ENCODE data around the gene PRR5. TPM values are rescaled to one million over a fixed set of nuclear protein-coding genes. Genes with fewer than 3 reads are reported as not detected.
"Not testable (repeated sequence)": the region's sequence is repeated elsewhere in the genome, so short reads cannot be mapped to it uniquely, and the experiment has no call there.

The PRR5 gene
- total and polyA plus RNA-seq, 2 donors from 2014 or later = 24.0 to 46.0 TPM

DNA sequence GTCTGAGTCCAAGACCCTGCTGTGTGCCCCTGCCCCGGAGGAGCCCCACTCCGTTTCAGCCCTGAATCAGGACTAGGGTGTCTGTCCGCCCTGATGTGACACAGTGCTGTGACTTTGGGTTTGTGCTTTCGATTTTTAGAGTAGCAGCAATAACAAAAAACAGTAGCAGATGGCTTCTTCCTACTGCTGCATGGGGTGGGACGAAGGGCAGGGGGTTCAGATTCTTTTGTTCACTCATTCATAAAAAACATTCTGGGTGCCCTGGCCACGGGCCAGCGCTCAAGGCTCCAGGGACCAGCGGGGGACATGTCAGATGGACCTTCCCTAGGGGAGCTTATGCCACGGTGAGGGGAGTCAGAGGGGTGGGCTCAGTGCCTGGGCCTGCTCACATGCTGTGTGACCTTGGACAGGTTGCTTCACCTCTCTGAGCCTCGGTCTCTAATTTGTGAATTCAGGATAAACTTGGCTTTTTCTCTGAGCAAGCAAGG, 24.6 kb upstream of the PRR5 start:
- H3K9ac ChIP-seq (ENCODE audit: low read length in 3 of 3) = peak overlapping the region in 1 of 3 donors; percentile 63
- no peaks in the 10 kb centered on the region for H3K27me3 ChIP-seq (ENCODE audit: control insufficient read depth, insufficient read depth, low read length)
- FAIRE-seq = no peak
- H3K27ac ChIP-seq (ENCODE audit: low read depth in 2 of 2, low read length in 2 of 2) = peak overlapping the region; percentile 23 to 28
- intact Hi-C loops (cut with DNase I) = no loop called here
- peak in 1 of 5 donors; percentile 31 for DNase-seq
- H3K4me1 ChIP-seq (ENCODE audit: control insufficient read depth in 2 of 3, insufficient read depth in 2 of 3, low read depth in 1 of 3, low read length in 3 of 3) = peaks cover 0 to 16% (median 4%) of the 10 kb centered on the region in 3 donors
- TF ChIP-seq, protein P1, sequence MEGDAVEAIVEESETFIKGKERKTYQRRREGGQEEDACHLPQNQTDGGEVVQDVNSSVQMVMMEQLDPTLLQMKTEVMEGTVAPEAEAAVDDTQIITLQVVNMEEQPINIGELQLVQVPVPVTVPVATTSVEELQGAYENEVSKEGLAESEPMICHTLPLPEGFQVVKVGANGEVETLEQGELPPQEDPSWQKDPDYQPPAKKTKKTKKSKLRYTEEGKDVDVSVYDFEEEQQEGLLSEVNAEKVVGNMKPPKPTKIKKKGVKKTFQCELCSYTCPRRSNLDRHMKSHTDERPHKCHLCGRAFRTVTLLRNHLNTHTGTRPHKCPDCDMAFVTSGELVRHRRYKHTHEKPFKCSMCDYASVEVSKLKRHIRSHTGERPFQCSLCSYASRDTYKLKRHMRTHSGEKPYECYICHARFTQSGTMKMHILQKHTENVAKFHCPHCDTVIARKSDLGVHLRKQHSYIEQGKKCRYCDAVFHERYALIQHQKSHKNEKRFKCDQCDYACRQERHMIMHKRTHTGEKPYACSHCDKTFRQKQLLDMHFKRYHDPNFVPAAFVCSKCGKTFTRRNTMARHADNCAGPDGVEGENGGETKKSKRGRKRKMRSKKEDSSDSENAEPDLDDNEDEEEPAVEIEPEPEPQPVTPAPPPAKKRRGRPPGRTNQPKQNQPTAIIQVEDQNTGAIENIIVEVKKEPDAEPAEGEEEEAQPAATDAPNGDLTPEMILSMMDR (IDR thresholded peaks at IDR 0.05; ENCODE audit: borderline replicate concordance, extremely low read depth, insufficient read depth) = no peak
- peak overlapping the region; percentile 26 to 73 (median 59) for H3K4me3 ChIP-seq (ENCODE audit: low read length in 3 of 3)
- H3K36me3 ChIP-seq (ENCODE audit: control insufficient read depth in 2 of 3, insufficient read depth in 3 of 3, low read length in 3 of 3) = no peaks in the 10 kb centered on the region
- no peaks in the 10 kb centered on the region for H3K9me3 ChIP-seq (ENCODE audit: control insufficient read depth in 2 of 3, insufficient read depth in 1 of 3, low read length in 3 of 3)

DNA sequence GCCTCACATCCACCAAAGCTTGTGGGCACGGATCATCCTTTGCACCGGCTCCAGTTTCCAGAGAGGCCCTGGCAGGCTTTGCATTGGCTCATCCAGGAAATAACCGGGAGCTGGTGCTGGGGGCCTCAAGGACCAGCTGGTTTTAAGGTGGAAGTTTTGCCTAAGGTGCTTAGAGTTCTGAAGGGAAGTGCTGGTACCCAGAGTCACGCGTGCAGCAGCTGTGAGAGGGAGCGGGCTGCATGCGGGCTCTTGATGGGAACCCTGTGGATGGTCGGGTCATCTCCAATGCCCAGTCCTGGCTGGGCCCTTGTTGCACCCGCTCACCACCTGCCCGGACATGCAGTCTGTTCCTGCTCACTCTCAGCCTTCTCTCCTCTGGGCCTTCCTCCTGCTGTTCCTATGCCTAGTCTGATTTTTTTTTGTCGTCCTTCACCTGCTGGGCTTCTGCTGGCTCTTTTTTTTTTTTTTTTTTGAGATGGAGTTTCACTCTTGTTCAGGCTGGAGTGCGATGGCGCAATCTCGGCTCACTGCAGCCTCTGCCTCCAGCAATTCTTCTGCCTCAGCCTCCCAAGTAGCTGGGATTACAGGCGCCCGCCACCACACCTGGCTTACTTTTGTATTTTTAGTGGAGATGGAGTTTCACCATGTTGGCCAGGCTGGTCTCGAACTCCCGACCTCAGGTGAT, 24.0 kb upstream of the PRR5 start:
- FAIRE-seq (no peak), DNase-seq (no peak)

DNA sequence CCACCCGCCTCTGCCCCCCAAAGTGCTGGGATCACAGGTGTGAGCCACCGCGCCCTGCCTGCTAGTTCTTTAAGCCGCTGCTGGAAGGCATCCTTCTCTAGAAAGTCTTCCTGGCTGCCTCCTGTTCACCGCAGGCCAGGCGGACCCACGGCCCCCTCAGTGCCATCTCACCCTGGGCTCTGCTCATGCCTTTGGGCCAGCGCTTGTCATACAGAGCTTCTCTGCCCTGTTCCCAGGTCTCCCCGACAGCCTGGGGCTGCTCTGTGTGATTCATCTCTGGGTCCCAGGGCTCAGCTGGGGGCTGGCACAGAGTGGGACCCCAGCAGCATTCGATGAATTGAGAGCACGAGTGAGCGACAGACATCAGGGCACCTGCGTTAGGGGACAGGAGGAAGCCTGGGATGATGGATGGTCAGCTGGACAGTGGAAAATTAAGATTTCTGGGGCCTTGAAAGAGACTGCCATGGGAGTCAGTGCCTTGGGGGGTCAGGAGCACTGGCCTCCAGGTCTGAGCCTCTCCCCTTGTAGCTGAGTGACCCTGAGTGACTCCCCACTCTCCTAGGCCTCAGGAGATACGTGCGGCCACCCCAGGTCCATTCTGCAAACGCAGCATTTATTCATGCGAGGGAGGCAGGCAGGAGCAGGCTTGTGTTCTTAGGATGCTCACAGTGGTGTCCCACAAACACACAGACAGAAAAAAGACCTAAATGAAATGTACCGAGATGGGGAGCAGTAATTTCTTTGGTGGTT, 23.3 kb upstream of the PRR5 start:
- Histone ChIP-seq H3K27me3 (ENCODE audit: control insufficient read depth, insufficient read depth, low read length) (no peaks in the 10 kb centered on the region), H3K4me3 (ENCODE audit: low read length in 3 of 3) (peak overlapping the region in 1 of 3 donors; percentile 73), H3K9me3 (ENCODE audit: control insufficient read depth in 2 of 3, insufficient read depth in 1 of 3, low read length in 3 of 3) (no peaks in the 10 kb centered on the region), H3K4me1 (ENCODE audit: control insufficient read depth in 2 of 3, insufficient read depth in 2 of 3, low read depth in 1 of 3, low read length in 3 of 3) (peaks cover 0 to 18% (median 7%) of the 10 kb centered on the region in 3 donors), H3K36me3 (ENCODE audit: control insufficient read depth in 2 of 3, insufficient read depth in 3 of 3, low read length in 3 of 3) (no peaks in the 10 kb centered on the region), H3K9ac (ENCODE audit: low read length in 3 of 3) (no peak overlapping the region), H3K27ac (ENCODE audit: low read depth in 2 of 2, low read length in 2 of 2) (no peak overlapping the region)
- DNase-seq (no peak), FAIRE-seq (no peak)
- TF ChIP-seq, protein P1 (IDR thresholded peaks at IDR 0.05; ENCODE audit: borderline replicate concordance, extremely low read depth, insufficient read depth) = no peak
- intact Hi-C loops (cut with DNase I) = no loop called here

More for the DNA sequence above, 24.0 kb upstream of the PRR5 start:
- Histone ChIP-seq H3K9ac (ENCODE audit: low read length in 3 of 3) (no peak overlapping the region), H3K4me3 (ENCODE audit: low read length in 3 of 3) (peak overlapping the region; percentile 26 to 73 (median 59)), H3K36me3 (ENCODE audit: control insufficient read depth in 2 of 3, insufficient read depth in 3 of 3, low read length in 3 of 3) (no peaks in the 10 kb centered on the region), H3K27ac (ENCODE audit: low read depth in 2 of 2, low read length in 2 of 2) (no peak overlapping the region), H3K27me3 (ENCODE audit: control insufficient read depth, insufficient read depth, low read length) (no peaks in the 10 kb centered on the region), H3K9me3 (ENCODE audit: control insufficient read depth in 2 of 3, insufficient read depth in 1 of 3, low read length in 3 of 3) (no peaks in the 10 kb centered on the region), H3K4me1 (ENCODE audit: control insufficient read depth in 2 of 3, insufficient read depth in 2 of 3, low read depth in 1 of 3, low read length in 3 of 3) (peaks cover 0 to 17% (median 7%) of the 10 kb centered on the region in 3 donors)
- TF ChIP-seq, protein P1 (IDR thresholded peaks at IDR 0.05; ENCODE audit: borderline replicate concordance, extremely low read depth, insufficient read depth) = no peak
- intact Hi-C loops (cut with DNase I) = no loop called here

DNA sequence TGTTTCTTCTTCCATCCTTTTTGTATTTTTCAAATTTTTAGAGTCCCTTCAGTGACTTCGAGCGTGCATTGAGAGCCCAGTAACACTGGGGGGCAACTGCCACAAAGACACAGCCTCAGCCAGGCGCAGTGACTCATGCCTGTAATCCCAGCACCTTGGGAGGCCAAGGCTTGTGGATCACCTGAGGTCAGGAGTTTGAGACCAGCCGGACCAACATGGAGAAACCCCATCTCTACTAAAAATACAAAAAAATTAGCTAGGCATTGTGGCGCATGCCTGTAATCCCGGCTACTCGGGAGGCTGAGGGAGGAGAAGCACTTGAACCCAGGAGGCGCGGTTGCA, 22.7 kb upstream of the PRR5 start:
- H3K27me3 ChIP-seq (ENCODE audit: control insufficient read depth, insufficient read depth, low read length); H3K36me3 ChIP-seq (ENCODE audit: control insufficient read depth in 2 of 3, insufficient read depth in 3 of 3, low read length in 3 of 3); intact Hi-C loops (cut with DNase I); H3K9me3 ChIP-seq (ENCODE audit: control insufficient read depth in 2 of 3, insufficient read depth in 1 of 3, low read length in 3 of 3); H3K9ac ChIP-seq (ENCODE audit: low read length in 3 of 3); FAIRE-seq; DNase-seq; H3K27ac ChIP-seq (ENCODE audit: low read depth in 2 of 2, low read length in 2 of 2): not testable (repeated sequence)
- Histone ChIP-seq H3K4me1 (ENCODE audit: control insufficient read depth in 2 of 3, insufficient read depth in 2 of 3, low read depth in 1 of 3, low read length in 3 of 3) (peaks cover 0 to 18% (median 7%) of the 10 kb centered on the region in 3 donors), H3K4me3 (ENCODE audit: low read length in 3 of 3) (peak overlapping the region in 1 of 3 donors; percentile 73)
